Endothelial cell of umbilical vein (primary cell): ENCODE results near the gene MCOLN3. TPM values are rescaled to one million over a fixed set of nuclear protein-coding genes. Genes with fewer than 3 reads are reported as not detected.

Experiments used
- BruUV-seq: library from RNA; stranded (reverse); fragments of 400-500 nt; replicated peaks from 2 replicates; lab custom pipeline; 2021; lab: Mats Ljungman, UMichigan
- CTCF ChIA-PET: fragments of 300-600, 350-600 bp; sonication (Branson Sonifier 250); formaldehyde crosslinking; loops from one replicate; lab custom pipeline; 2021; ENCODE audit warnings: antibody characterized with exemption, inconsistent platforms; lab: Charles Lee
- POLR2A ChIA-PET: fragments of 300-600, 350-600 bp; sonication (Branson Sonifier 250); formaldehyde crosslinking; loops from one replicate; lab custom pipeline; 2021; ENCODE audit warnings: antibody characterized with exemption, inconsistent platforms; lab: Charles Lee
- DNase-seq: peaks from one replicate; pipeline ENCODE4 v3.0.0-alpha.2; 2011; ENCODE audit warnings: low read depth, low spot score
- FAIRE-seq: peaks from 2 replicates; lab custom pipeline; 2011; peaks lifted over from hg19 to GRCh38; lab: Jason Lieb, UNC
- H2AFZ ChIP-seq: 2 replicates; pipeline ENCODE4 v1.6.0; 2012; ENCODE audit warnings: low read depth, low read length, control low read depth, inconsistent platforms
- H3K27ac ChIP-seq: 2 replicates; pipeline ENCODE4 v1.5.1; 2011; ENCODE audit warnings: low read depth, mild to moderate bottlenecking, control low read depth, low read length, moderate library complexity; ENCODE audit not compliant: insufficient read depth
- H3K27me3 ChIP-seq, 2 experiments: 2 replicates each; pipeline versions ENCODE4 v1.6.0 to v1.6.1; 2011; ENCODE audit warnings: low read length in 2 of 2, mixed read lengths in 1 of 2; ENCODE audit not compliant: control insufficient read depth in 2 of 2, insufficient read depth in 2 of 2
- H3K36me3 ChIP-seq, 2 experiments: 2 replicates in 1 of 2; 3 replicates in 1 of 2; pipeline ENCODE4 v1.5.1; 2011; ENCODE audit warnings: low read length in 2 of 2, mild to moderate bottlenecking in 1 of 2, moderate library complexity in 1 of 2; ENCODE audit not compliant: control insufficient read depth in 2 of 2, insufficient read depth in 2 of 2; ENCODE audit errors: extremely low read depth in 1 of 2
- H3K4me1 ChIP-seq: 3 replicates; pipeline ENCODE4 v1.5.1; 2011; ENCODE audit warnings: mild to moderate bottlenecking, low read length; ENCODE audit not compliant: control insufficient read depth, insufficient read depth; ENCODE audit errors: extremely low read depth
- H3K4me2 ChIP-seq: 2 replicates; pipeline ENCODE4 v1.6.1; 2011; ENCODE audit warnings: low read length, control low read depth, mixed read lengths; ENCODE audit not compliant: insufficient read depth
- H3K4me3 ChIP-seq, 3 experiments: fragments of 200-600 bp in 1 of 3; sonication (generic), shearing (Covaris generic) in 1 of 3; replicated peaks in 1 of 3; 2 replicates each; pipeline ENCODE4 v1.5.1; 2011 to 2016; ENCODE audit warnings: control low read depth in 3 of 3, low read length in 3 of 3, mild to moderate bottlenecking in 2 of 3, inconsistent platforms in 1 of 3, low read depth in 1 of 3, moderate library complexity in 1 of 3; ENCODE audit not compliant: insufficient read depth in 1 of 3
- H3K79me2 ChIP-seq: 2 replicates; pipeline ENCODE4 v1.6.0; 2012; ENCODE audit warnings: low read length, inconsistent platforms; ENCODE audit not compliant: control insufficient read depth, insufficient read depth
- H3K9ac ChIP-seq: replicated peaks from 2 replicates; pipeline ENCODE3; 2011; ENCODE audit warnings: low read length, control low read depth; ENCODE audit not compliant: insufficient read depth; ENCODE audit errors: extremely low read depth
- H3K9me1 ChIP-seq: replicated peaks from 3 replicates; pipeline ENCODE4 v1.6.0; 2011; ENCODE audit warnings: mild to moderate bottlenecking, low read length; ENCODE audit not compliant: control insufficient read depth, insufficient read depth; ENCODE audit errors: extremely low read depth
- H3K9me3 ChIP-seq: replicated peaks from 2 replicates; pipeline ENCODE4 v1.5.1; 2012; ENCODE audit warnings: low read length, inconsistent platforms; ENCODE audit not compliant: control insufficient read depth, insufficient read depth
- H4K20me1 ChIP-seq: replicated peaks from 2 replicates; pipeline ENCODE3; 2011; ENCODE audit warnings: mild to moderate bottlenecking, low read length; ENCODE audit not compliant: control insufficient read depth, insufficient read depth; ENCODE audit errors: extremely low read depth
- CTCF ChIP-seq, 2 donors: IDR thresholded peaks; 1 replicate in 1 of 2; 2 replicates in 1 of 2; pipeline ENCODE4 v1.5.1; 2011; ENCODE audit warnings: low read length in 2 of 2, mild to moderate bottlenecking in 2 of 2, moderate library complexity in 2 of 2, control low read depth in 1 of 2, inconsistent platforms in 1 of 2, low read depth in 1 of 2; ENCODE audit not compliant: insufficient read depth in 1 of 2; ENCODE audit errors: extremely low read depth in 1 of 2
- FOS ChIP-seq: IDR thresholded peaks from 2 replicates; pipeline ENCODE4 v1.6.1; 2011; ENCODE audit warnings: mild to moderate bottlenecking, low read length, moderate library complexity, borderline replicate concordance; ENCODE audit not compliant: insufficient read depth
- GATA2 ChIP-seq: IDR thresholded peaks from 2 replicates; pipeline ENCODE4 v1.7.0; 2011; ENCODE audit warnings: low read depth, mild to moderate bottlenecking, moderate library complexity, mixed read lengths, low read length; ENCODE audit not compliant: insufficient read length, insufficient read depth
- JUN ChIP-seq: IDR thresholded peaks from 2 replicates; pipeline ENCODE4 v1.6.1; 2011; ENCODE audit warnings: borderline replicate concordance, low read depth; ENCODE audit not compliant: insufficient read length, insufficient read depth
- MYC ChIP-seq: IDR thresholded peaks from one replicate; pipeline ENCODE4 v1.6.1; 2011; ENCODE audit warnings: mild to moderate bottlenecking, low read depth, low read length
- POLR2A ChIP-seq: IDR thresholded peaks from 2 replicates; pipeline ENCODE4 v1.6.1; 2012; ENCODE audit warnings: low read depth, mild to moderate bottlenecking, control low read depth, low read length
- dilution Hi-C: fragments of 300-500 bp; cut with MboI; formaldehyde crosslinking; loops from one replicate; pipeline ENCODE4 v1.15.0; 2019; ENCODE audit warnings: low sequenced_read_pairs; ENCODE audit not compliant: extremely low pct_ligation_motif_present
- intact Hi-C: fragments of 100-400 bp; cut with micrococcal nuclease; formaldehyde crosslinking; loops from one replicate; pipeline ENCODE4 v1.10.0; 2022
- polyA plus RNA-seq, 4 experiments: library from polyadenylated mRNA; depleted of rRNA in 3 of 4; stranded (reverse) in 3 of 4; unstranded in 1 of 4; fragments of >200 nt; gene quantifications; 2 replicates each; pipeline versions ENCODE4 v1.2.1 to v1.2.3, GENCODE V29; 2011 to 2012; ENCODE audit warnings: missing spikeins in 1 of 4
- total RNA-seq: library from RNA; stranded (reverse); gene quantifications from 2 replicates; pipeline ENCODE4 v1.2.3, GENCODE V29; 2021
- TF ChIP-seq, protein P1 (sequence below): IDR thresholded peaks from 2 replicates; pipeline ENCODE4 v1.6.1; 2011; ENCODE audit not compliant: insufficient read depth, insufficient read length

MCOLN3 gene
- total and polyA plus RNA-seq, 2 donors (not counting 3 experiments of a cell fraction or from before 2014, with no cell fraction given), result 0.06 TPM; not detected in 1

- no TSS peak for BruUV-seq
- ChIA-PET POLR2A (no interaction called here), CTCF (no interaction called here)
- no peak overlapping the region for H3K27ac ChIP-seq
- peaks cover 3 to 7% of the 10 kb centered on the region in 2 experiments for H3K27me3 ChIP-seq
- FAIRE-seq, result no peak
- H2AFZ ChIP-seq, result no peak overlapping the region
- H3K4me1 ChIP-seq, result no peaks in the 10 kb centered on the region
- H3K4me2 ChIP-seq, result no peak overlapping the region
- no peaks in the 10 kb centered on the region for H3K9me1 ChIP-seq
- dilution Hi-C loops (no loop called here), intact Hi-C loops (no loop called here)
- no peak overlapping the region for H3K4me3 ChIP-seq
- TF ChIP-seq, protein P1, sequence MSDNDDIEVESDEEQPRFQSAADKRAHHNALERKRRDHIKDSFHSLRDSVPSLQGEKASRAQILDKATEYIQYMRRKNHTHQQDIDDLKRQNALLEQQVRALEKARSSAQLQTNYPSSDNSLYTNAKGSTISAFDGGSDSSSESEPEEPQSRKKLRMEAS, result no peak
- TF ChIP-seq POLR2A, result no peak
- no peak for TF ChIP-seq GATA2
- TF ChIP-seq CTCF (IDR thresholded peaks at IDR 0.05; ENCODE audit: extremely low read depth in 1 of 2, insufficient read depth in 1 of 2, low read depth in 1 of 2, low read length in 2 of 2), result no peak
- no peak for TF ChIP-seq MYC
- TF ChIP-seq FOS, result no peak
- no peak for TF ChIP-seq JUN
- no peak for DNase-seq
- no peaks in the 10 kb centered on the region for H3K9me3 ChIP-seq
- no peaks in the 10 kb centered on the region for H4K20me1 ChIP-seq
- H3K9ac ChIP-seq, result no peak overlapping the region
- H3K36me3 ChIP-seq, result no peaks in the 10 kb centered on the region
- H3K79me2 ChIP-seq, result no peaks in the 10 kb centered on the region
These were observed 20.5 kb upstream of the MCOLN3 start for GRCh38 chr1:85068846-85069245.
